UCSD-AML1 (cell line): ENCODE data around the gene WNT3A.
A peak's percentile ranks its signal among the peaks of the same experiment; 100 is the strongest.

Experiments
- DNase-seq: peaks from one replicate; lab custom pipeline; 2025; ENCODE audit not compliant: unreplicated experiment; lab: John Stamatoyannopoulos, UW

Gene WNT3A

GRCh38 chr1:228066891-228067654 lies 60.3 kb downstream of the WNT3A start:
- DNase-seq: no peak

GRCh38 chr1:228068359-228068758 lies 61.6 kb downstream of the WNT3A start:
- DNase-seq: no peak

GRCh38 chr1:228070173-228070572 lies 63.4 kb downstream of the WNT3A start:
- no peak for DNase-seq

GRCh38 chr1:228070851-228071250 lies 64.1 kb downstream of the WNT3A start:
- no peak for DNase-seq

- DNase-seq: no peak
Measured at GRCh38 chr1:228071839-228072657, 65.2 kb downstream of the WNT3A start.

GRCh38 chr1:228072658-228073043 lies 65.9 kb downstream of the WNT3A start:
- DNase-seq: no peak

- DNase-seq: no peak
Measured at GRCh38 chr1:228073061-228073856, 66.5 kb downstream of the WNT3A start.

- no peak for DNase-seq
Measured at GRCh38 chr1:228073857-228074545, 67.2 kb downstream of the WNT3A start.

GRCh38 chr1:228074954-228075730 lies 68.3 kb downstream of the WNT3A start:
- no peak for DNase-seq

GRCh38 chr1:228075801-228076271 lies 69.0 kb downstream of the WNT3A start:
- DNase-seq: no peak

- no peak for DNase-seq
Measured at GRCh38 chr1:228076796-228077430, 70.1 kb downstream of the WNT3A start.

- no peak for DNase-seq
Measured at GRCh38 chr1:228077565-228078330, 71.0 kb downstream of the WNT3A start.

GRCh38 chr1:228079013-228079412 lies 72.2 kb downstream of the WNT3A start:
- DNase-seq: no peak

- no peak for DNase-seq
Measured at GRCh38 chr1:228079601-228080263, 72.9 kb downstream of the WNT3A start.

- no peak for DNase-seq
Measured at GRCh38 chr1:228081144-228081543, 74.3 kb downstream of the WNT3A start.

- no peak for DNase-seq
Measured at GRCh38 chr1:228081578-228082213, 74.9 kb downstream of the WNT3A start.

GRCh38 chr1:228082214-228082917 lies 75.6 kb downstream of the WNT3A start, which contains the start of gene ARF1:
Gene ARF1 (plus strand): TSS chr1:228082708. CDS start chr1:228097115, 14,407 bp downstream.
- DNase-seq: peak; percentile 97
